ACC112 (cell line): ENCODE data around the gene NOTCH2.
"Not testable (repeated sequence)": the region's sequence is repeated elsewhere in the genome, so short reads cannot be mapped to it uniquely, and the experiment has no call there.

Source experiments
- H2AFZ ChIP-seq: fragments of 200-600 bp; sonication (generic); one replicate; pipeline ENCODE4 v1.6.0; 2017; ENCODE audit warnings: antibody characterized with exemption, low read length; ENCODE audit not compliant: unreplicated experiment
- H3K27ac ChIP-seq: fragments of 200-600 bp; sonication (generic); 2 replicates; pipeline ENCODE4 v1.5.1; 2014; ENCODE audit warnings: low read depth, mild to moderate bottlenecking, antibody characterized with exemption, low read length, moderate library complexity
- H3K27me3 ChIP-seq: fragments of 200-600 bp; sonication (generic); 2 replicates; pipeline ENCODE4 v1.6.1; 2014; ENCODE audit warnings: mild to moderate bottlenecking, antibody characterized with exemption, low read length, moderate library complexity, mixed read lengths; ENCODE audit not compliant: insufficient read depth
- H3K36me3 ChIP-seq: fragments of 200-600 bp; sonication (generic); 2 replicates; pipeline ENCODE4 v1.6.1; 2016; ENCODE audit warnings: mild to moderate bottlenecking, antibody characterized with exemption, low read length, moderate library complexity, mixed read lengths; ENCODE audit not compliant: insufficient read depth
- H3K4me1 ChIP-seq: fragments of 200-600 bp; sonication (generic); one replicate; pipeline ENCODE4 v1.6.1; 2016; ENCODE audit warnings: low read length, mixed read lengths; ENCODE audit not compliant: insufficient read depth, unreplicated experiment, control insufficient read depth
- H3K4me3 ChIP-seq: fragments of 200-600 bp; sonication (generic); 2 replicates; pipeline ENCODE4 v1.5.1; 2014; ENCODE audit warnings: mild to moderate bottlenecking, low read depth, low read length
- H3K79me2 ChIP-seq: fragments of 200-600 bp; sonication (generic); one replicate; pipeline ENCODE4 v1.6.0; 2016; ENCODE audit warnings: low read length; ENCODE audit not compliant: control insufficient read depth, unreplicated experiment, insufficient read depth

The NOTCH2 gene

DNA sequence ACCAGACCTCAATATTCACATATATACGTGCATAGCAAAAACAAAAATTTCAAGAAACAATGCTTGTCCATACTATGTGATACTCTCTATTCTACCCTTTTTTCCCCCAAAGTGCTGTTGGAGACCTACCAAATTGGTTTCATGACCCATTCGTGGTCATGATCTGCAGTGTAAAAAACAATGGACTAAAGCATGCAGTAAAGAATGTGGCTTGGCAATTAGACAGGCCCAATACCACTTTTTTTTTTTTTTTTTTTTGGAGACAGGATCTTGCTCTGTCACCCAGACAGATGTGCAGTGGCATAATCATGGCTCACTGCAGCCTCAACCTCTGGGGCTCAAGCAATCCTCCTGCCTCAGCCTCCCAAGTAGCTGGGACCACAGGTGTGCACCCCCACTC, 21.3 kb downstream of the NOTCH2 start:
- H3K4me1 ChIP-seq, H3K27me3 ChIP-seq, H3K79me2 ChIP-seq, H3K4me3 ChIP-seq, H3K27ac ChIP-seq, H3K36me3 ChIP-seq, H2AFZ ChIP-seq: not testable (repeated sequence)

GRCh38 chr1:120041771-120042170, 27.7 kb downstream of the NOTCH2 start:
- not testable (repeated sequence) for H3K27ac ChIP-seq, H3K79me2 ChIP-seq, H2AFZ ChIP-seq, H3K4me1 ChIP-seq, H3K36me3 ChIP-seq, H3K27me3 ChIP-seq, H3K4me3 ChIP-seq

DNA sequence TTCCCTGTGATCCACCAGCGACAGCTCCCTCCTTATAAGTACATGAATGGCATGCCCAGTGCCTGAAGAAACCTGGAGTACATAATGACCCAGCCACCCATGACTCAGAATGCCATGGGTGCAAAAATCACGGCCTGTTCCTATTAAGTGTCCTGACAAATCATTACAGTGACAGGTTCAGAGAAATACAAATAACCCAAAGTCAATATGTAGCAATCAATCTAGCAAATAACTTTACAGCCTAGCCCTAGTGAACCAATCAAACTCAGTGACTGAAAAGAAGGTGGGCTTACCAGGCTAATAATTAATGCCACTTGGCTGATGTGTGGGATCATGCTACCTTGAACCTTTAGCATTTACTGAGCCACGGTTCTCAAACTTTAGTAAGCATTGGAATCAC, 37.2 kb downstream of the NOTCH2 start:
- not testable (repeated sequence) for H3K36me3 ChIP-seq, H3K79me2 ChIP-seq, H3K27me3 ChIP-seq, H3K4me1 ChIP-seq, H3K27ac ChIP-seq, H2AFZ ChIP-seq, H3K4me3 ChIP-seq

DNA sequence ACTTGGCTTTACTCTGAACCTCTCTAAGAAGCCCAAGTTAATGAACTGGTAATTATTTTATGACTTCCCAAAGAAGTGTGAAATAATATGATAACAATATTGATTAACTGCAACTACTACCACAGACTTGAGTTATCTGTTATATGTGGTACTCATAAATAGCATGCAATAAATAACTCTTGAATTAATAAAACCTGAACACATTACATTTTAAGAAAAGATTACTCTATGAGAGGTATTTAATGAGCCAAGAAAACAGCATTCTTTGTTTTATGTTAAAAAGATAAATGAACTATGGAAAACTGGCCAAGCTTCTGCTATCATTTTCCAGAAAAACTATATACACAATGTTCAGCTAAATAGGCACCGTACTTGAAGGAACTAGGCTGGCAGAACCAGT, 45.7 kb downstream of the NOTCH2 start:
- H3K27me3 ChIP-seq, H3K4me3 ChIP-seq, H3K27ac ChIP-seq, H3K36me3 ChIP-seq, H2AFZ ChIP-seq, H3K79me2 ChIP-seq, H3K4me1 ChIP-seq: not testable (repeated sequence)

DNA sequence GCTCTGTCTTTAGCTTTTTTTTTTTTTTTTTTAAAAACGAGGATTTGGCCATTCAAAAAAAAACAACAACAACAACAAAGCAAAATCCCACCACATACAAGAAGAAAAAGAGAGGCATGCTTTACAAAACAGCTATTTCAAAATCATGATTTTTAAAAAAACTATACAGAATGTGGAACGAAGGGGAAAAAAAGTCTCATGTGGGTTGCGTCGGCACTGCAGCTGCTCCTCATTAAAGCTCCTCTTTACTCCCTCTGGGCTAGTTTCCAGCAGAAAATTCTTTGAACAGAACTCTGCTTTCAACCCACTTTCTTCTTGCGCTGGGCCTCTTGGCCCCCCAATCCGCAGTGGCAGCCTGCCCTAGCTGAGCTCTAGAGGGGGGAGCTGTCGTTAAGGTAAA, 54.5 kb downstream of the NOTCH2 start:
- H3K4me1 ChIP-seq, H2AFZ ChIP-seq, H3K36me3 ChIP-seq, H3K27me3 ChIP-seq, H3K27ac ChIP-seq, H3K4me3 ChIP-seq, H3K79me2 ChIP-seq: not testable (repeated sequence)

- not testable (repeated sequence) for H3K4me3 ChIP-seq, H3K79me2 ChIP-seq, H3K27ac ChIP-seq, H3K36me3 ChIP-seq, H3K27me3 ChIP-seq, H2AFZ ChIP-seq, H3K4me1 ChIP-seq
Observed at GRCh38 chr1:120008320-120008719, 61.1 kb downstream of the NOTCH2 start.

DNA sequence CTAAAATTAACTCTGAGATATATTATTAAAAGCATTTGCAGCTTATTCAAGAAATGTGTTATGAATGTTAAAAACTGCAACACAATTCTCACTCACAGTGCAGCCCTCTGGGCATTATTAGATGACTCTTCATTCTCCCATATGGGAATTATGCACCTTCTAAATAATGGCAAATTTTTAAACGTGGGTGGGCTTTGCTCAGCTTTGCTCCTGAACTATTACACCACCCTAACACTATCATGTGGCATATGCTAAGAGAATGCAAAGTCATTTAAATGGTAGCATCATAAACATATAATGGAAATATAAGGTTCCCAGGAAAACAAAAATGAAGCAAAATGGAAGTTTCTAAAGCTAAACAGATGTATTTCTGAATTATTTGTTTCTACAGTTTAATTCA, 61.6 kb downstream of the NOTCH2 start:
- H3K27me3 ChIP-seq, H2AFZ ChIP-seq: not testable (repeated sequence)

DNA sequence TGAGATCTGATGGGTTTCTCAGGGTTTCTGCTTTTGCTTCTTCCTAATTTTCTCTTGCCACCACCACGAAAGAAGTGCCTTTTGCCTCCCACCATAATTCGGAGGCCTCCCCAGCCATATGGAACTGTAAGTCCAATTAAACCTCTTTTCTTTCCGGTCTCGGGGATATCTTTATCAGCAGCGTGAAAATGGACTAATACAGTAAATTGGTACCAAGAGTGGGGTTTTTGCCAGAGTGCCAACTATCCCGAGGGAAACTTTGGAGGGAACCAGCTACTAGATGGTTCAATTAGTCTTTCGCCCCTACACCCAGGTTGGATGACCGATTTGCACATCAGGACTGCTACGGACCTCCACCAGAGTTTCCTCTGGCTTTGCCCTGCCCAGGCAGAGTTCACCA, 68.4 kb downstream of the NOTCH2 start:
- H2AFZ ChIP-seq, H3K4me3 ChIP-seq, H3K27me3 ChIP-seq, H3K79me2 ChIP-seq, H3K27ac ChIP-seq, H3K36me3 ChIP-seq, H3K4me1 ChIP-seq: not testable (repeated sequence)

More for the DNA sequence above, 61.6 kb downstream of the NOTCH2 start:
- H3K4me1 ChIP-seq, H3K79me2 ChIP-seq, H3K27ac ChIP-seq, H3K4me3 ChIP-seq, H3K36me3 ChIP-seq: not testable (repeated sequence)

- H3K4me1 ChIP-seq, H3K36me3 ChIP-seq, H3K79me2 ChIP-seq, H3K27me3 ChIP-seq, H2AFZ ChIP-seq, H3K27ac ChIP-seq, H3K4me3 ChIP-seq: not testable (repeated sequence)
Observed at GRCh38 chr1:119996731-119997312, 72.6 kb downstream of the NOTCH2 start.

- H3K4me3 ChIP-seq, H2AFZ ChIP-seq, H3K79me2 ChIP-seq, H3K4me1 ChIP-seq, H3K27me3 ChIP-seq, H3K27ac ChIP-seq, H3K36me3 ChIP-seq: not testable (repeated sequence)
Observed at GRCh38 chr1:119995975-119996374, 73.5 kb downstream of the NOTCH2 start.

DNA sequence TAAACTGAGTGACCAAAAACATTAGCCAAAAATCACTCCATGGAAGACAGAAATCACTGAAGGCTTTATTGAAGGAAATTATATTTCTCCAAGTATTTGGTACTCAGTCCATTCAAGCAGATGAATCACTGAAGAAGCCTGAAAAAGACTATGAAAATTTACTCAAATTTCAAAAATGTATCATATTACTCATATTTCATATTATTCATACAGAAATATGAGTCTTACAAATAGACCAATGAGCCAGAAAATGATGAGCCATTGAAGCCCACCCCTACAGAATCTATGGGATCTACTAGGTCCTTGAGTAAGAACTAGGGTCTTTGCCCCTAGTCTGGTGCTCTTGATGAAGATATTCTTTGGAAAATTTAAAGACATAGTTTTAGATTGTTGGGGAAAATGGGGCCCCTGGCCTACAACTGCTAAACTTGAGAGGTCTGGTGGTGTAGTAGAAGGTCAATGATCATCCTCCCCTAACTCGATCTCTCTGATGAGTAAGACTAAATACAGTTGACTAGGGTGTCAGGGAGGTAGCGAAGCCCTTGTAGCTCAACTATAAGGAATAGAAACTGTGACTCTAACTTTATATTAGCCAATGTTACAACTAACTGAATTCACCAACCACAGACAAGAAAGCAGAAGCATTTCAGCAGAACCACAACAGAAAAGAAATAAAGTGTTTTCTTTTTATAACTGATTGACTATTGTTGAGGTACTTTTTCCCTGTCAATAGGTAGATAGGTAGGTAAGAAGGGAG, 81.0 kb downstream of the NOTCH2 start:
- Histone ChIP-seq H2AFZ (no peak overlapping the region), H3K27ac (peak overlapping the region; percentile 69), H3K27me3 (no peaks in the 10 kb centered on the region), H3K36me3 (peaks cover 22% of the 10 kb centered on the region), H3K79me2 (peaks cover 27% of the 10 kb centered on the region), H3K4me3 (no peak overlapping the region), H3K4me1 (peaks cover 38% of the 10 kb centered on the region)
